ENCODE measurements around the gene GNA14. TPM values are rescaled to one million over a fixed set of nuclear protein-coding genes. Genes with fewer than 3 reads are reported as not detected.

The GNA14 gene
- total and polyA plus RNA-seq, 7 donors = 0.31 to 1.1 (median 0.47) TPM

GRCh38 chr9:77541600-77541999, 106.5 kb downstream of the GNA14 start:
- Histone ChIP-seq H3K27ac (no peak overlapping the region), H3K27me3 (ENCODE audit: insufficient read depth in 3 of 3, low read length in 2 of 3) (no peaks in the 10 kb centered on the region), H3K36me3 (ENCODE audit: insufficient read depth in 1 of 2, low read depth in 1 of 2) (no peaks in the 10 kb centered on the region), H3K4me1 (no peaks in the 10 kb centered on the region), H3K9me3 (peaks cover 16% of the 10 kb centered on the region), H3K4me3 (no peak overlapping the region)
- 47 to 100% (median 90%) methylated on average over 1 of the region's 1 CpG for WGBS, 3 donors
- no peak for ATAC-seq
- intact Hi-C loops (cut with DNase I) = no loop called here
- TF ChIP-seq CTCF (IDR thresholded peaks at IDR 0.05) = no peak
- no peak for DNase-seq

- DNase-seq (no peak), ATAC-seq (no peak)
- TF ChIP-seq CTCF (IDR thresholded peaks at IDR 0.05) = no peak
- Histone ChIP-seq H3K36me3 (ENCODE audit: insufficient read depth in 1 of 2, low read depth in 1 of 2) (no peaks in the 10 kb centered on the region), H3K4me3 (no peak overlapping the region), H3K27me3 (ENCODE audit: insufficient read depth in 3 of 3, low read length in 2 of 3) (no peaks in the 10 kb centered on the region), H3K9me3 (peaks cover 16% of the 10 kb centered on the region), H3K4me1 (no peaks in the 10 kb centered on the region), H3K27ac (no peak overlapping the region)
- 86 to 96% (median 93%) methylated on average over 2 of the region's 2 CpGs for WGBS, 3 donors
- intact Hi-C loops (cut with DNase I) = no loop called here
These were observed 107.1 kb downstream of the GNA14 start for GRCh38 chr9:77541055-77541454.

- no peaks in the 10 kb centered on the region for H3K36me3 ChIP-seq (ENCODE audit: insufficient read depth in 1 of 2, low read depth in 1 of 2)
- no peak for ATAC-seq
- intact Hi-C loops (cut with DNase I) = loop anchor here in 1 of 2 donors (10.0 kb wide), 1 partner anchor 60 kb away; no protein-coding TSS in a partner anchor
- H3K27ac ChIP-seq = no peak overlapping the region
- DNase-seq = no peak
- no peaks in the 10 kb centered on the region for H3K27me3 ChIP-seq (ENCODE audit: insufficient read depth in 3 of 3, low read length in 2 of 3)
- WGBS, 3 donors = 56 to 73% (median 69%) methylated on average over 7 of the region's 7 CpGs
- H3K4me3 ChIP-seq = no peak overlapping the region
- no peaks in the 10 kb centered on the region for H3K9me3 ChIP-seq
- H3K4me1 ChIP-seq = no peaks in the 10 kb centered on the region
- no peak for TF ChIP-seq CTCF (IDR thresholded peaks at IDR 0.05)
These were observed 113.6 kb downstream of the GNA14 start for GRCh38 chr9:77534376-77535057.

- DNase-seq (no peak), ATAC-seq (no peak)
- intact Hi-C loops (cut with DNase I) = loop anchor here in 1 of 2 donors (10.0 kb wide), 1 partner anchor 61 kb away; no protein-coding TSS in a partner anchor
- H3K36me3 ChIP-seq (ENCODE audit: insufficient read depth in 1 of 2, low read depth in 1 of 2) = no peaks in the 10 kb centered on the region
- no peak overlapping the region for H3K27ac ChIP-seq
- 84 to 92% (median 90%) methylated on average over 3 of the region's 3 CpGs for WGBS, 3 donors
- no peak for TF ChIP-seq CTCF (IDR thresholded peaks at IDR 0.05)
- H3K27me3 ChIP-seq (ENCODE audit: insufficient read depth in 3 of 3, low read length in 2 of 3) = no peaks in the 10 kb centered on the region
- no peaks in the 10 kb centered on the region for H3K4me1 ChIP-seq
- no peak overlapping the region for H3K4me3 ChIP-seq
- H3K9me3 ChIP-seq = no peaks in the 10 kb centered on the region
These were observed 114.5 kb downstream of the GNA14 start for GRCh38 chr9:77533671-77534070.

GRCh38 chr9:77532607-77533006, 115.5 kb downstream of the GNA14 start:
- no peak overlapping the region for H3K27ac ChIP-seq
- no peaks in the 10 kb centered on the region for H3K9me3 ChIP-seq
- no peaks in the 10 kb centered on the region for H3K36me3 ChIP-seq (ENCODE audit: insufficient read depth in 1 of 2, low read depth in 1 of 2)
- H3K4me3 ChIP-seq = no peak overlapping the region
- no peak for ATAC-seq
- no peaks in the 10 kb centered on the region for H3K27me3 ChIP-seq (ENCODE audit: insufficient read depth in 3 of 3, low read length in 2 of 3)
- intact Hi-C loops (cut with DNase I) = loop anchor here in 1 of 2 donors (10.0 kb wide), 1 partner anchor 62 kb away; no protein-coding TSS in a partner anchor
- no peak for TF ChIP-seq CTCF (IDR thresholded peaks at IDR 0.05)
- no peak for DNase-seq
- WGBS, 3 donors = 90 to 91% (median 91%) methylated on average over 5 of the region's 5 CpGs
- no peaks in the 10 kb centered on the region for H3K4me1 ChIP-seq
